Suprapubic skin (tissue), 4 donors: ENCODE data around the gene RSPH10B2.
"Not testable (repeated sequence)": the region's sequence is repeated elsewhere in the genome, so short reads cannot be mapped to it uniquely, and the experiment has no call there.

Experiments used
- EP300 ChIP-seq: sonication (generic); formaldehyde crosslinking; IDR thresholded peaks from one replicate; pipeline ENCODE4 v1.6.1; 2017; ENCODE audit warnings: antibody characterized with exemption
- POLR2A ChIP-seq, 2 donors: fragments of 450-650 bp; IDR thresholded peaks; one replicate each; pipeline ENCODE4 v1.6.1; 2017; ENCODE audit warnings: antibody characterized with exemption in 2 of 2, mild to moderate bottlenecking in 2 of 2, moderate library complexity in 2 of 2
- POLR2AphosphoS5 ChIP-seq, 3 donors: sonication (generic); formaldehyde crosslinking; IDR thresholded peaks; one replicate each; pipeline ENCODE4 v1.6.1; 2017; ENCODE audit warnings: antibody characterized with exemption in 3 of 3
- TF ChIP-seq, protein P1 (sequence below), 2 donors: fragments of 200-600 bp in 1 of 2; fragments of 450-650 bp in 1 of 2; sonication (generic) in 1 of 2; IDR thresholded peaks; one replicate each; pipeline ENCODE4 v1.5.1; 2016 to 2019; ENCODE audit warnings: antibody characterized with exemption in 2 of 2, mild to moderate bottlenecking in 1 of 2, moderate library complexity in 1 of 2

DNA sequence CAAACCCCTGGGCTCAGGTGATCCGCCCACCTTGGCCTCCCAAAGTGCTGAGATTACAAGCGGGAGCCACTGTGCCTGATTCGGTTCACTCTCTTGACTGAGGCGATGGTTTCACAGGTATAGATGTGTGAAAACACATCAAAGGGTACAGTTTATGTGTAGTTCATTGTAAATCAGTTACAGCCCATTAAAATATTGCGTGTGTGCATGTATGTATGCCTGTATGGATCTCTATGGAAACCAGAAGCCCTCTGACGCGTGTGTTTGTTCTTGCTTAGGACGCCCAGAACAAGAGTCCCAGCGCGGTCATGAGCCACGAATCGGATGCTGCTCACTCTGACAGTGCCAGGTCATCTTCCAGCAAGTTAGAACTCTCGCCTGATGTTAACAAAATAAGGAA is 35.5 kb downstream of the RSPH10B2 start:
- TF ChIP-seq, protein P1, sequence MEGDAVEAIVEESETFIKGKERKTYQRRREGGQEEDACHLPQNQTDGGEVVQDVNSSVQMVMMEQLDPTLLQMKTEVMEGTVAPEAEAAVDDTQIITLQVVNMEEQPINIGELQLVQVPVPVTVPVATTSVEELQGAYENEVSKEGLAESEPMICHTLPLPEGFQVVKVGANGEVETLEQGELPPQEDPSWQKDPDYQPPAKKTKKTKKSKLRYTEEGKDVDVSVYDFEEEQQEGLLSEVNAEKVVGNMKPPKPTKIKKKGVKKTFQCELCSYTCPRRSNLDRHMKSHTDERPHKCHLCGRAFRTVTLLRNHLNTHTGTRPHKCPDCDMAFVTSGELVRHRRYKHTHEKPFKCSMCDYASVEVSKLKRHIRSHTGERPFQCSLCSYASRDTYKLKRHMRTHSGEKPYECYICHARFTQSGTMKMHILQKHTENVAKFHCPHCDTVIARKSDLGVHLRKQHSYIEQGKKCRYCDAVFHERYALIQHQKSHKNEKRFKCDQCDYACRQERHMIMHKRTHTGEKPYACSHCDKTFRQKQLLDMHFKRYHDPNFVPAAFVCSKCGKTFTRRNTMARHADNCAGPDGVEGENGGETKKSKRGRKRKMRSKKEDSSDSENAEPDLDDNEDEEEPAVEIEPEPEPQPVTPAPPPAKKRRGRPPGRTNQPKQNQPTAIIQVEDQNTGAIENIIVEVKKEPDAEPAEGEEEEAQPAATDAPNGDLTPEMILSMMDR (IDR thresholded peaks at IDR 0.05): not testable (repeated sequence)
- TF ChIP-seq EP300; POLR2A (IDR thresholded peaks at IDR 0.05); POLR2AphosphoS5 (IDR thresholded peaks at IDR 0.05): not testable (repeated sequence)
